ENCODE results near the gene CTCFL. TPM values are rescaled to one million over a fixed set of nuclear protein-coding genes. Genes with fewer than 3 reads are reported as not detected.

CTCFL gene
- total RNA-seq, 1 experiment from 2014 or later = 0.90 TPM

DNA sequence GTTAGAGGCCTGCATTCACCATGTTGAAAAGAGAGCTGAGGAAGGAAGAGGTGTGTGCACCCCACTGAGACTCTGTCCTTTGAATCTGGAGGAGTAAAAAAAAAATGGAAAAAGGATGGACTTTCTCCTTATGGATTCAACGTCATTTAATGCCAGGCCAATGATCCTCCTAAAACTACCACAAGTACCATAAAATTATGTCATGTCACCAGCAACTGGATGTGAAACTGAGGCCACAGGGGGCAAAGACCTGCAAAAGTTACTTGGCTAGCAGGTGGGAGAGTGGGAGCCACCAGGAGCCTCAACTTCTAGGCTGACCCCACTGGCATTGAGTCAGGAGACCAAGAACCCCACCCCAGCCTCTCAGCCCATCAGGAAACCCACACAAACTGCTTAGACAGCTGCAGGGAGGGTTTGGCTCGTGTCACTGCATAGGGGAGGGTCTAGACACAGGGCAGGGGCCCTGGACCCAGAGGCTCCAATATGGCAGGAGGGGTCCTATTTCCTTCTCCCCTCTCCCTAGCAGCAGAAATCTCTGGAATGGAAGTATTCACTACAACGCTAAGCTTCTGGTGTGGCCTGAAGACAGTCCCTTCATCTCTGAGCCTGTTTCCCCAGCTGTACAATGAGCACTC, 47.0 kb upstream of the CTCFL start:
- intact Hi-C loops (cut with micrococcal nuclease; ENCODE audit: unreplicated experiment) = no loop called here
- H3K27ac ChIP-seq (ENCODE audit: low read depth, low read length, poor library complexity, severe bottlenecking) = no peak overlapping the region
- DNase-seq (ENCODE audit: low spot score) = no peak
- no peaks in the 10 kb centered on the region for H3K36me3 ChIP-seq (ENCODE audit: insufficient read depth, low read length, poor library complexity, severe bottlenecking)
- CTCF ChIA-PET = no interaction called here
- BruUV-seq (replicated peaks) = no TSS peak
- POLR2A ChIA-PET (ENCODE audit: low non-redundant PET) = no interaction called here
- H3K4me1 ChIP-seq (ENCODE audit: insufficient read depth, low read length, poor library complexity, severe bottlenecking) = no peaks in the 10 kb centered on the region
- no peaks in the 10 kb centered on the region for H3K9me3 ChIP-seq (ENCODE audit: low read depth, low read length, poor library complexity, severe bottlenecking)
- H3K27me3 ChIP-seq (replicated peaks; ENCODE audit: insufficient read depth, low read depth, low read length, poor library complexity) = no peaks in the 10 kb centered on the region
- no peak overlapping the region for H3K4me3 ChIP-seq (ENCODE audit: low read depth, low read length, poor library complexity, severe bottlenecking)
- TF ChIP-seq EZH2 (IDR thresholded peaks at IDR 0.05; ENCODE audit: borderline replicate concordance, low read depth, low read length, poor library complexity, severe bottlenecking) = no peak
- no peak for TF ChIP-seq CTCF (conservative IDR thresholded peaks at IDR 0.05; ENCODE audit: low read depth, low read length)

GRCh38 chr20:57570920-57571319, 46.0 kb upstream of the CTCFL start:
- ChIA-PET CTCF (no interaction called here), POLR2A (ENCODE audit: low non-redundant PET) (no interaction called here)
- TF ChIP-seq EZH2 (IDR thresholded peaks at IDR 0.05; ENCODE audit: borderline replicate concordance, low read depth, low read length, poor library complexity, severe bottlenecking) (no peak), CTCF (conservative IDR thresholded peaks at IDR 0.05; ENCODE audit: low read depth, low read length) (no peak)
- intact Hi-C loops (cut with micrococcal nuclease; ENCODE audit: unreplicated experiment) = no loop called here
- BruUV-seq (replicated peaks) = no TSS peak
- Histone ChIP-seq H3K4me3 (ENCODE audit: low read depth, low read length, poor library complexity, severe bottlenecking) (no peak overlapping the region), H3K36me3 (ENCODE audit: insufficient read depth, low read length, poor library complexity, severe bottlenecking) (no peaks in the 10 kb centered on the region), H3K27me3 (replicated peaks; ENCODE audit: insufficient read depth, low read depth, low read length, poor library complexity) (no peaks in the 10 kb centered on the region), H3K4me1 (ENCODE audit: insufficient read depth, low read length, poor library complexity, severe bottlenecking) (no peaks in the 10 kb centered on the region), H3K9me3 (ENCODE audit: low read depth, low read length, poor library complexity, severe bottlenecking) (no peaks in the 10 kb centered on the region), H3K27ac (ENCODE audit: low read depth, low read length, poor library complexity, severe bottlenecking) (no peak overlapping the region)
- DNase-seq (ENCODE audit: low spot score) = no peak

GRCh38 chr20:57570145-57570850, 45.4 kb upstream of the CTCFL start:
- CTCF ChIA-PET = no interaction called here
- POLR2A ChIA-PET (ENCODE audit: low non-redundant PET) = no interaction called here

More at GRCh38 chr20:57570145-57570850, 45.4 kb upstream of the CTCFL start:
- DNase-seq (ENCODE audit: low spot score) = no peak
- no peaks in the 10 kb centered on the region for H3K36me3 ChIP-seq (ENCODE audit: insufficient read depth, low read length, poor library complexity, severe bottlenecking)
- no peak overlapping the region for H3K4me3 ChIP-seq (ENCODE audit: low read depth, low read length, poor library complexity, severe bottlenecking)
- no peak overlapping the region for H3K27ac ChIP-seq (ENCODE audit: low read depth, low read length, poor library complexity, severe bottlenecking)
- no peaks in the 10 kb centered on the region for H3K4me1 ChIP-seq (ENCODE audit: insufficient read depth, low read length, poor library complexity, severe bottlenecking)
- no peak for TF ChIP-seq EZH2 (IDR thresholded peaks at IDR 0.05; ENCODE audit: borderline replicate concordance, low read depth, low read length, poor library complexity, severe bottlenecking)
- TF ChIP-seq CTCF (conservative IDR thresholded peaks at IDR 0.05; ENCODE audit: low read depth, low read length) = no peak
- BruUV-seq (replicated peaks) = no TSS peak
- no peaks in the 10 kb centered on the region for H3K9me3 ChIP-seq (ENCODE audit: low read depth, low read length, poor library complexity, severe bottlenecking)
- no peaks in the 10 kb centered on the region for H3K27me3 ChIP-seq (replicated peaks; ENCODE audit: insufficient read depth, low read depth, low read length, poor library complexity)
- intact Hi-C loops (cut with micrococcal nuclease; ENCODE audit: unreplicated experiment) = no loop called here

All from A673 (cell line).